ENCODE results near the gene VWDE. TPM values are rescaled to one million over a fixed set of nuclear protein-coding genes. Genes with fewer than 3 reads are reported as not detected.

The VWDE gene
- total and polyA plus RNA-seq, 10 donors, result 0.13 to 0.97 (median 0.60) TPM; not detected in 3

DNA sequence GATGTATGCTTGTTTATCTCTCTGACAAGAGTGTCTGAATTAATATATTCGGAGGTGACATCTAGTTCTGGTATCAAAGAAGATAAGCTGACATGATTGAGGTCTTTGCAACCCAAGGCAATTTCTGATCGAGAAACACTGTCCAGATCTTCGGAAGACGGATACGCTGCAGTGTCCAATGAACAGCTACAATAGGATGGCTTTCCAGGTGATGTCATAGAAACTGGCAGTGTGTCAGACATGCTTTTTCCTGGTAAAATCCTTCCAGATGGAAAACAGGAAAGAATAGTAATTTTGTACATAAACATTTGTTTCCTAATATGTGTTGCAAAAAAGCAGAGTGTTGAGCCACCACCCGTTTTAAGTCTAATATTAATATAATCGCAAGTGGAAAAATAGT lies 33.4 kb downstream of the VWDE start:
- Histone ChIP-seq H3K9me3 (no peaks in the 10 kb centered on the region), H3K27me3 (replicated peaks in 1 of 7) (no peaks in the 10 kb centered on the region), H3K36me3 (no peaks in the 10 kb centered on the region), H3K4me1 (no peaks in the 10 kb centered on the region), H3K27ac (no peak overlapping the region), H3K4me3 (no peak overlapping the region)
- no peak for DNase-seq
- 79 to 92% (median 85%) methylated on average over 7 of the region's 7 CpGs for WGBS, 5 donors
- TF ChIP-seq, protein P1, sequence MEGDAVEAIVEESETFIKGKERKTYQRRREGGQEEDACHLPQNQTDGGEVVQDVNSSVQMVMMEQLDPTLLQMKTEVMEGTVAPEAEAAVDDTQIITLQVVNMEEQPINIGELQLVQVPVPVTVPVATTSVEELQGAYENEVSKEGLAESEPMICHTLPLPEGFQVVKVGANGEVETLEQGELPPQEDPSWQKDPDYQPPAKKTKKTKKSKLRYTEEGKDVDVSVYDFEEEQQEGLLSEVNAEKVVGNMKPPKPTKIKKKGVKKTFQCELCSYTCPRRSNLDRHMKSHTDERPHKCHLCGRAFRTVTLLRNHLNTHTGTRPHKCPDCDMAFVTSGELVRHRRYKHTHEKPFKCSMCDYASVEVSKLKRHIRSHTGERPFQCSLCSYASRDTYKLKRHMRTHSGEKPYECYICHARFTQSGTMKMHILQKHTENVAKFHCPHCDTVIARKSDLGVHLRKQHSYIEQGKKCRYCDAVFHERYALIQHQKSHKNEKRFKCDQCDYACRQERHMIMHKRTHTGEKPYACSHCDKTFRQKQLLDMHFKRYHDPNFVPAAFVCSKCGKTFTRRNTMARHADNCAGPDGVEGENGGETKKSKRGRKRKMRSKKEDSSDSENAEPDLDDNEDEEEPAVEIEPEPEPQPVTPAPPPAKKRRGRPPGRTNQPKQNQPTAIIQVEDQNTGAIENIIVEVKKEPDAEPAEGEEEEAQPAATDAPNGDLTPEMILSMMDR (IDR thresholded peaks at IDR 0.05 in 8 of 11, conservative IDR thresholded peaks at IDR 0.05 in 3 of 11), result no peak
- no peak for TF ChIP-seq POLR2A (IDR thresholded peaks at IDR 0.05)
- no peak for TF ChIP-seq POLR2AphosphoS5 (IDR thresholded peaks at IDR 0.05)
- intact Hi-C loops (cut with DNase I; ENCODE audit: low total_unique reads), result no loop called here

- intact Hi-C loops (cut with DNase I; ENCODE audit: low total_unique reads), result no loop called here
- no peaks in the 10 kb centered on the region for H3K27me3 ChIP-seq (replicated peaks in 1 of 7)
- TF ChIP-seq POLR2AphosphoS5 (IDR thresholded peaks at IDR 0.05) (no peak), POLR2A (IDR thresholded peaks at IDR 0.05) (no peak)
- TF ChIP-seq, protein P1 (IDR thresholded peaks at IDR 0.05 in 8 of 11, conservative IDR thresholded peaks at IDR 0.05 in 3 of 11), result no peak
- H3K27ac ChIP-seq, result no peak overlapping the region
- H3K4me3 ChIP-seq, result no peak overlapping the region
- H3K36me3 ChIP-seq, result no peaks in the 10 kb centered on the region
- DNase-seq, result no peak
- H3K4me1 ChIP-seq, result no peaks in the 10 kb centered on the region
- no peaks in the 10 kb centered on the region for H3K9me3 ChIP-seq
- 76 to 91% (median 83%) methylated on average over 6 of the region's 6 CpGs for WGBS, 5 donors
Measured at GRCh38 chr7:12369756-12370155, 33.9 kb downstream of the VWDE start.

DNA sequence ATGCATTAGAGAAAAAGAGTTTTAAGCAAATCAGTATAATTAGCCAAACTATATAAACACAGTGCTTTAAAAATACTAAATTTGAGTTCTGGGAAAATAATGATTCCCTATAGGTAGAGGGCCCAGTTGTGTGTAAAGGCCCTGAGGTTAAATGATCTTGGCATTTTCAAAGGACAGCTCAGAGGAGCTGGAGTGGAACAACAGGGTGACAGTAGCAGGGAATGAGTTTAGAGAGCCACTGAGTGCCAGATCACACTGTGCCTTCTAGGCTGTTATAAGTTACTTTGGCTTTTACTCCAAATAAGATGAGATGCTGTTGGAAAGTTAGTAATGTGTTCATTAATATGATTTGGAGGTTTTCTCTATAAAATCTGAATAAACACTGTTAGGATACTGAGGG lies 34.6 kb downstream of the VWDE start:
- intact Hi-C loops (cut with DNase I; ENCODE audit: low total_unique reads), result no loop called here
- DNase-seq, result no peak
- Histone ChIP-seq H3K9me3 (no peaks in the 10 kb centered on the region), H3K36me3 (no peaks in the 10 kb centered on the region), H3K27ac (no peak overlapping the region), H3K4me3 (no peak overlapping the region), H3K4me1 (no peaks in the 10 kb centered on the region), H3K27me3 (replicated peaks in 1 of 7) (no peaks in the 10 kb centered on the region)
- TF ChIP-seq, protein P1 (IDR thresholded peaks at IDR 0.05 in 8 of 11, conservative IDR thresholded peaks at IDR 0.05 in 3 of 11), result no peak
- TF ChIP-seq POLR2A (IDR thresholded peaks at IDR 0.05), result no peak
- no peak for TF ChIP-seq POLR2AphosphoS5 (IDR thresholded peaks at IDR 0.05)

- Histone ChIP-seq H3K27ac (no peak overlapping the region), H3K9me3 (no peaks in the 10 kb centered on the region), H3K4me3 (no peak overlapping the region), H3K36me3 (no peaks in the 10 kb centered on the region), H3K27me3 (replicated peaks in 1 of 7) (no peaks in the 10 kb centered on the region), H3K4me1 (no peaks in the 10 kb centered on the region)
- no peak for TF ChIP-seq POLR2AphosphoS5 (IDR thresholded peaks at IDR 0.05)
- TF ChIP-seq, protein P1 (IDR thresholded peaks at IDR 0.05 in 8 of 11, conservative IDR thresholded peaks at IDR 0.05 in 3 of 11), result no peak
- no peak for TF ChIP-seq POLR2A (IDR thresholded peaks at IDR 0.05)
- intact Hi-C loops (cut with DNase I; ENCODE audit: low total_unique reads), result no loop called here
- no peak for DNase-seq
- WGBS, 5 donors, result 26 to 61% (median 51%) methylated on average over 2 of the region's 2 CpGs
Measured at GRCh38 chr7:12360948-12361347, 42.7 kb downstream of the VWDE start.
